Measurements from ENCODE around the gene DCC.
"Not testable (repeated sequence)": the region's sequence is repeated elsewhere in the genome, so short reads cannot be mapped to it uniquely, and the experiment has no call there.

Gene DCC

DNA sequence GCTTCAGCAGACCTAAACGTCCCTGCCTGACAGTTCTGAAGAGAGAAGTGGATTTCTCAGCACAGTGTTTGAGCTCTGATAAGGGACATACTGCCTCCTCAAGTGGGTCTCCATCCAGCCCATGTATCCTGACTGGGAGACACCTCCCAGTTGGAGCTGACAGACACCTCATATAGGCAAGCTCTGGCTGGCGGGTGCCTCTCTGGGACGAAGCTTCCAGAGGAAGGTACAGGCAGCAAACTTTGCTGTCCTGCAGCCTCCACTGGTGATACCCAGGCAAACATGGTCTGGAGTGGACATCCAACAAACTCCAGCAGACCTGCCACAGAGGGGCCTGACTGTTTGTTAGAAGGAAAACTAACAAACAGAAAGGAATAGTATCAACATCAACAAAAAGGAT, 1156.0 kb downstream of the DCC start:
- FAIRE-seq (no peak), DNase-seq (ENCODE audit: insufficient read length, low spot score) (no peak)
- TF ChIP-seq, protein P1, sequence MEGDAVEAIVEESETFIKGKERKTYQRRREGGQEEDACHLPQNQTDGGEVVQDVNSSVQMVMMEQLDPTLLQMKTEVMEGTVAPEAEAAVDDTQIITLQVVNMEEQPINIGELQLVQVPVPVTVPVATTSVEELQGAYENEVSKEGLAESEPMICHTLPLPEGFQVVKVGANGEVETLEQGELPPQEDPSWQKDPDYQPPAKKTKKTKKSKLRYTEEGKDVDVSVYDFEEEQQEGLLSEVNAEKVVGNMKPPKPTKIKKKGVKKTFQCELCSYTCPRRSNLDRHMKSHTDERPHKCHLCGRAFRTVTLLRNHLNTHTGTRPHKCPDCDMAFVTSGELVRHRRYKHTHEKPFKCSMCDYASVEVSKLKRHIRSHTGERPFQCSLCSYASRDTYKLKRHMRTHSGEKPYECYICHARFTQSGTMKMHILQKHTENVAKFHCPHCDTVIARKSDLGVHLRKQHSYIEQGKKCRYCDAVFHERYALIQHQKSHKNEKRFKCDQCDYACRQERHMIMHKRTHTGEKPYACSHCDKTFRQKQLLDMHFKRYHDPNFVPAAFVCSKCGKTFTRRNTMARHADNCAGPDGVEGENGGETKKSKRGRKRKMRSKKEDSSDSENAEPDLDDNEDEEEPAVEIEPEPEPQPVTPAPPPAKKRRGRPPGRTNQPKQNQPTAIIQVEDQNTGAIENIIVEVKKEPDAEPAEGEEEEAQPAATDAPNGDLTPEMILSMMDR (IDR thresholded peaks at IDR 0.05; ENCODE audit: insufficient read depth, missing control alignments): no peak

DNA sequence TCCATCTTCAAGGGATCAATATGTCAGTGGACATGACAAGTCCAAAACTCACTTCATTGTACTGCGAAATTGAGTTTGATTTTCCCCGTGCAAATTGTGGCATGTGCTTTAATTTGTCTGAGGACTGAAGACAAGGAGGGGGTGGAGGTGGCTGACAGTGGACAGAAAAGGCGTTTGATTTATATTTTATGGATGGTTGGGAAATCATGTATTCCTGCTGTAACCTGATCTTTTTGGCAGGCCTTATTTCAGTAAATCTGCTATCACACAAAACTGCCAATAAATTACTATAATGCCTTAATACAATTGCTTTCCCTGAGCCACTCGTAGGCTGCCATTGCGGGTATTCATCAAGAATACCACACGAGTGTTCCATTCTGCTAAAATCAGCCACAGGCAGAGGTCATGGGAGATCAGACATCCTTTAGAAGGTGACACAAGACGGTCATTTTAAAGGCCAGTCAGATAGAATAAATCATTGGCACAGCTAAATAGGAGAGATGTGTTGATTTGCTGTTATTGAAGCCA, 1164.0 kb downstream of the DCC start:
- TF ChIP-seq, protein P1 (IDR thresholded peaks at IDR 0.05; ENCODE audit: insufficient read depth, missing control alignments): no peak
- no peak for FAIRE-seq

DNA sequence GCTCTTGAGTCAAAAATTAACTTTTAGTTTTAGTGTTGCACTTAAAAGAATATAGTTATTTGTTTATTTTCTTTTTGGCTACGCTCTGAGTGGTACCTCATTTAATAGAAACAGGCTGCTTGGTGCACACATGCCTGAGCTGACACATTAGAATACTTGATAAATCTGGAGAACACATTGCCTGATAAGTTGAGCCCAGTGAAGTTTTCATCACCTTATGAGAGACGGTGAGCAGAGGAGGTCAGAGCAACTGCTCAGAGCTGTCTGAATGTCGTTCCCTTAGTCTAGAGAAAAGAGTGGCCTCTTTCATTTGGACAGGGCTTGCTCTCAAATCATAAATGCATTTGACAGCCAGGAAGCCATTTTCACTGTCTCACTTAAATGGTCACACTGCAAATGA, 1168.5 kb downstream of the DCC start:
- no peak for FAIRE-seq

More for the DNA sequence above, 1164.0 kb downstream of the DCC start:
- no peak for DNase-seq (ENCODE audit: insufficient read length, low spot score)

DNA sequence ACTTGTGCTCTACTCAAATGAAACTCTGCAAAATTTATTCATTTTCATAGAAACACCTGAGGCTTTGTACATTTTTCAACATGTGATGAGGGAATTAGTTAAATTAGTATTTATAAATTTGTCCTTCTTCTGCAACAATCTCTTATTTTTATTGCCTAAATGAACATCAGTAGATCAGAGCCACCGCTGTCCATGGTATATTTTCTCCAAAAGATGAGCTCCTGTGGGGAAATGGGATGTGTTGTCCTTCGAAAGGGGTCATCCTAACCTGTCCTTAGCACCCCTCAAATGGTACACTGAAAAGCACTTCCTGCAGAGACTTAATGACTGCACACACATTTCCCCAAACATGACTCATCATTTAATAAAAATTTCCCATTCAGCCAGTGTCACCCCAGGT, 1169.9 kb downstream of the DCC start:
- no peak for DNase-seq (ENCODE audit: insufficient read length, low spot score)
- TF ChIP-seq, protein P1 (IDR thresholded peaks at IDR 0.05; ENCODE audit: insufficient read depth, missing control alignments): no peak
- FAIRE-seq: no peak

More for the DNA sequence above, 1168.5 kb downstream of the DCC start:
- no peak for DNase-seq (ENCODE audit: insufficient read length, low spot score)
- TF ChIP-seq, protein P1 (IDR thresholded peaks at IDR 0.05; ENCODE audit: insufficient read depth, missing control alignments): no peak

DNA sequence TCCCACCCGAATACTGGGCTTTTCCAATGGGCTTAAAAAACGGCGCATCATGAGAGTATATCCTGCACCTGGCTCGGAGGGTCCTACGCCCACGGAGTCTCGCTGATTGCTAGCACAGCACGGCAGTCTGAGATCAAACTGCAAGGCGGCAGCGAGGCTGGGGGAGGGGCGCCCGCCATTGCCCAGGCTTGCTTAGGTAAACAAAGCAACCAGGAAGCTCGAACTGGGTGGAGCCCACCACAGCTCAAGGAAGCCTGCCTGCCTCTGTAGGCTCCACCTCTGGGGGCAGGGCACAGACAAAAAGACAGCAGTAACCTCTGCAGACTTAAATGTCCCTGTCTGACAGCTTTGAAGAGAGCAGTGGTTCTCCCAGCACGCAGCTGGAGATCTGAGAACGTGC, 1171.7 kb downstream of the DCC start:
- FAIRE-seq; DNase-seq (ENCODE audit: insufficient read length, low spot score): not testable (repeated sequence)

DNA sequence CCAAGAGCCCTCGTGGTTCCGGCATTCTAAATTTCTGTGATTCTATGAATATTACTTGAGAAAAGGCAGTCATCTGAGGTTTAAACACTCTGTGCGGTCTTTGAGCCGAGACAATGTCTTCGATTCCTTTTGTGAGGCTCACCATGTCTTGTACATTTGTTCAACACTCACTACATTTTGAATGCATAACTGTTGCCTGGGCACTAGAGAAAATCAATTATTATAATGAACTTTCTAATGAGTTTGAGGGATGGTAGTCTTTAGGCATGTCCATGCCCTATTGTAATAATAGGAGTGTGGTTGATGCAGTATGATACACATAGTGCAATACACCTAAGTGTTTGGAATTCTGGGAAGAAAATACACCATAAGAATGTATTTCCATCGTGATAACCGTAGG, 1181.1 kb downstream of the DCC start:
- no peak for FAIRE-seq
- TF ChIP-seq, protein P1 (IDR thresholded peaks at IDR 0.05; ENCODE audit: insufficient read depth, missing control alignments): no peak
- no peak for DNase-seq (ENCODE audit: insufficient read length, low spot score)

DNA sequence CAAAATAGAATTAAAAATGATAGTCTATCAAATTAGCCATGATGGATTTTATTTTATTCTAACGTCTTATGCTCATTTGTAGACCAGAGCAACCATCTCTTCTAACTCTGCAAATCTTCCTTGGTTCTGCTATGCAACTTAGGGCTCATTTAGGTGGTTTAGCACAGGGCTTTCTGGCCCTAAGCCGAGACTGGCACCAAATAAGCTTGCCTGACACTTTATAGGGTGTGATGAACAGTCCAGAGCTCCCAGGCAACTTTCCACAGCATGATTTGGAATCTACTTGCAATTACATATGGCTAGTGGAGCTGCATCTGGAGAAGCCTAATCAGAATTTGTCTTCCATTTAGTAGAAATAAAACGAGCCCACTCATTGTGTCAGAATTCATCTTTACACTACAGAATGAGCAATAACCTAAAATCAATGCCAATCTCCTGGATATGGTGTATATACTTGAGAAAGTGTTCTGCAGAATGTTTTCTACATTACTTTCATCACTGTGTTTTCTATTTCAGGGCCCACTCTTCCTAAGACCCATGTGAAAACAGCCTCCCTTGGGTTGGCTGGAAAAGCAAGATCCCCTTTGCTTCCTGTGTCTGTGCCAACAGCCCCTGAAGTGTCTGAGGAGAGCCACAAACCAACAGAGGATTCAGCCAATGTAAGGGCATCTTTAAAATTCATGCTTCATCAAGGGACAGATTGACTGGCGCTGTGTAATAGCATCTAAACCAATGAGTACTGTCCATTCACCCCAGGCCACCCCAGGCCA, 1186.3 kb downstream of the DCC start:
- TF ChIP-seq, protein P1 (IDR thresholded peaks at IDR 0.05; ENCODE audit: insufficient read depth, missing control alignments): no peak
- no peak for DNase-seq (ENCODE audit: insufficient read length, low spot score)
- FAIRE-seq: no peak
